ENCODE measurements around the gene KRTAP17-1. TPM values are rescaled to one million over a fixed set of nuclear protein-coding genes. Genes with fewer than 3 reads are reported as not detected.
A peak's percentile ranks its signal among the peaks of the same experiment; 100 is the strongest.

KRTAP17-1 gene
- total RNA-seq, 1 donor: not detected

GRCh38 chr17:41339571-41340172 lies 24.2 kb upstream of the KRTAP17-1 start:
- Histone ChIP-seq H3K79me2 (ENCODE audit: insufficient read depth, low read length) (no peaks in the 10 kb centered on the region), H3K4me2 (ENCODE audit: insufficient read depth, low read length) (no peak overlapping the region), H3K4me1 (ENCODE audit: insufficient read depth, low read length) (no peaks in the 10 kb centered on the region), H3K9me3 (ENCODE audit: low read depth, low read length) (peaks cover 1% of the 10 kb centered on the region), H2AFZ (ENCODE audit: low read length) (peak overlapping the region; percentile 60), H3K27ac (ENCODE audit: low read depth, low read length) (no peak overlapping the region), H3K36me3 (ENCODE audit: insufficient read depth, low read length) (no peaks in the 10 kb centered on the region), H3K27me3 (ENCODE audit: insufficient read depth, low read length) (no peaks in the 10 kb centered on the region), H4K20me1 (ENCODE audit: insufficient read depth, low read length) (no peaks in the 10 kb centered on the region), H3K4me3 (ENCODE audit: insufficient read depth, low read length) (no peak overlapping the region)
- TF ChIP-seq, protein P1, sequence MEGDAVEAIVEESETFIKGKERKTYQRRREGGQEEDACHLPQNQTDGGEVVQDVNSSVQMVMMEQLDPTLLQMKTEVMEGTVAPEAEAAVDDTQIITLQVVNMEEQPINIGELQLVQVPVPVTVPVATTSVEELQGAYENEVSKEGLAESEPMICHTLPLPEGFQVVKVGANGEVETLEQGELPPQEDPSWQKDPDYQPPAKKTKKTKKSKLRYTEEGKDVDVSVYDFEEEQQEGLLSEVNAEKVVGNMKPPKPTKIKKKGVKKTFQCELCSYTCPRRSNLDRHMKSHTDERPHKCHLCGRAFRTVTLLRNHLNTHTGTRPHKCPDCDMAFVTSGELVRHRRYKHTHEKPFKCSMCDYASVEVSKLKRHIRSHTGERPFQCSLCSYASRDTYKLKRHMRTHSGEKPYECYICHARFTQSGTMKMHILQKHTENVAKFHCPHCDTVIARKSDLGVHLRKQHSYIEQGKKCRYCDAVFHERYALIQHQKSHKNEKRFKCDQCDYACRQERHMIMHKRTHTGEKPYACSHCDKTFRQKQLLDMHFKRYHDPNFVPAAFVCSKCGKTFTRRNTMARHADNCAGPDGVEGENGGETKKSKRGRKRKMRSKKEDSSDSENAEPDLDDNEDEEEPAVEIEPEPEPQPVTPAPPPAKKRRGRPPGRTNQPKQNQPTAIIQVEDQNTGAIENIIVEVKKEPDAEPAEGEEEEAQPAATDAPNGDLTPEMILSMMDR (IDR thresholded peaks at IDR 0.05; ENCODE audit: extremely low read depth, low read depth, low read length): no peak
- DNase-seq (ENCODE audit: insufficient read length, low spot score, missing footprints): no peak

DNA sequence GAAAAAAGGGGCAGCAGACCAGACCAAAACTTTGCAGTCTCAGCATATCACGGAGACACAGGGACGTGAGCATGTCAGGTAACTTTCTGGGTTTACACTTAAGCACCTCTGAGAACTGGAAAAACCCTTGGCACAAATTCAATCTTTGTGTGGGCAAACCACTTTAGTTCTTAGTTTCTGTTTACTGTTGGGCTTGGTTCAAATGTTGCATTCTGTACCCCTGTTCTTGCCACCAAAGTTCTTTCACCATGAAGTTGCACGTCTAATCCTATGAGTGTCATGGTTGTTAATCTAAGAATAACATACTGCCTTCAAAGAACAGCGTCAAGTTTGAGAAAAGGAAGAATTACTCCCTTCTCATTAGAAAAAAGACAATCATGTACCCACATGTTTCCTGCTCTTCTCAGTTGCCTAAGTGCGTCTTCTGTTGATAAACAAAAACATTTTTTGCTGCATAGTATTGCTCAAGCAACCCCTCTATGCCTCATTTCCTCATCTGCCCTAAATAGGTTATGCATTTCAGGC lies 23.5 kb upstream of the KRTAP17-1 start:
- TF ChIP-seq, protein P1 (IDR thresholded peaks at IDR 0.05; ENCODE audit: extremely low read depth, low read depth, low read length): no peak
- no peaks in the 10 kb centered on the region for H3K36me3 ChIP-seq (ENCODE audit: insufficient read depth, low read length)
- H3K9me3 ChIP-seq (ENCODE audit: low read depth, low read length): peaks cover 1% of the 10 kb centered on the region
- H3K4me3 ChIP-seq (ENCODE audit: insufficient read depth, low read length): no peak overlapping the region
- no peak overlapping the region for H3K4me2 ChIP-seq (ENCODE audit: insufficient read depth, low read length)
- H3K27me3 ChIP-seq (ENCODE audit: insufficient read depth, low read length): no peaks in the 10 kb centered on the region
- no peaks in the 10 kb centered on the region for H3K79me2 ChIP-seq (ENCODE audit: insufficient read depth, low read length)
- no peak overlapping the region for H2AFZ ChIP-seq (ENCODE audit: low read length)
- H3K27ac ChIP-seq (ENCODE audit: low read depth, low read length): no peak overlapping the region
- no peak for DNase-seq (ENCODE audit: insufficient read length, low spot score, missing footprints)
- H4K20me1 ChIP-seq (ENCODE audit: insufficient read depth, low read length): no peaks in the 10 kb centered on the region
- no peaks in the 10 kb centered on the region for H3K4me1 ChIP-seq (ENCODE audit: insufficient read depth, low read length)

DNA sequence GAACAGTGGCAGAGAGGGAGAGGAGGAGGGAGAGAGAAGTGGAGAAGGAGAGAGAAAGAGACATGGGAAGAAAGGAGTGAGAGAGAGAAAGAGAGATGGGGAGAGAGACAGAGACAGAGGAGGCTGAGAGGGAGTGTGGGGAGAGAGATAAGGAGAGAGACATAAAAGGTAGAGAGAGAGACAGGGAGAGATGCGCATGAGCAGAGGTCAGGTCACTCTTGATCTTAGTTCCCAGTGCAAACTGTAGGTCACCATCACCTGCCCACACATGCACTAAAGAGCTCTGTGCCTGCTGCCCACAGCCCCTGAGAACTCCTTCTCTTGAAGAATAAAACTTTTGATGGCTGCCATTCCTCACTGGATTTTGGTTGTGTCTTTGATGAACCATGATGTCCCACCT lies 20.2 kb upstream of the KRTAP17-1 start:
- no peaks in the 10 kb centered on the region for H3K27me3 ChIP-seq (ENCODE audit: insufficient read depth, low read length)
- H3K36me3 ChIP-seq (ENCODE audit: insufficient read depth, low read length): no peaks in the 10 kb centered on the region
- no peak overlapping the region for H3K27ac ChIP-seq (ENCODE audit: low read depth, low read length)
- H3K9me3 ChIP-seq (ENCODE audit: low read depth, low read length): no peaks in the 10 kb centered on the region
- no peak overlapping the region for H3K4me2 ChIP-seq (ENCODE audit: insufficient read depth, low read length)
- no peaks in the 10 kb centered on the region for H4K20me1 ChIP-seq (ENCODE audit: insufficient read depth, low read length)
- no peak for DNase-seq (ENCODE audit: insufficient read length, low spot score, missing footprints)
- no peaks in the 10 kb centered on the region for H3K79me2 ChIP-seq (ENCODE audit: insufficient read depth, low read length)
- H2AFZ ChIP-seq (ENCODE audit: low read length): no peak overlapping the region
- TF ChIP-seq, protein P1 (IDR thresholded peaks at IDR 0.05; ENCODE audit: extremely low read depth, low read depth, low read length): no peak
- H3K4me3 ChIP-seq (ENCODE audit: insufficient read depth, low read length): no peak overlapping the region
- H3K4me1 ChIP-seq (ENCODE audit: insufficient read depth, low read length): no peaks in the 10 kb centered on the region

DNA sequence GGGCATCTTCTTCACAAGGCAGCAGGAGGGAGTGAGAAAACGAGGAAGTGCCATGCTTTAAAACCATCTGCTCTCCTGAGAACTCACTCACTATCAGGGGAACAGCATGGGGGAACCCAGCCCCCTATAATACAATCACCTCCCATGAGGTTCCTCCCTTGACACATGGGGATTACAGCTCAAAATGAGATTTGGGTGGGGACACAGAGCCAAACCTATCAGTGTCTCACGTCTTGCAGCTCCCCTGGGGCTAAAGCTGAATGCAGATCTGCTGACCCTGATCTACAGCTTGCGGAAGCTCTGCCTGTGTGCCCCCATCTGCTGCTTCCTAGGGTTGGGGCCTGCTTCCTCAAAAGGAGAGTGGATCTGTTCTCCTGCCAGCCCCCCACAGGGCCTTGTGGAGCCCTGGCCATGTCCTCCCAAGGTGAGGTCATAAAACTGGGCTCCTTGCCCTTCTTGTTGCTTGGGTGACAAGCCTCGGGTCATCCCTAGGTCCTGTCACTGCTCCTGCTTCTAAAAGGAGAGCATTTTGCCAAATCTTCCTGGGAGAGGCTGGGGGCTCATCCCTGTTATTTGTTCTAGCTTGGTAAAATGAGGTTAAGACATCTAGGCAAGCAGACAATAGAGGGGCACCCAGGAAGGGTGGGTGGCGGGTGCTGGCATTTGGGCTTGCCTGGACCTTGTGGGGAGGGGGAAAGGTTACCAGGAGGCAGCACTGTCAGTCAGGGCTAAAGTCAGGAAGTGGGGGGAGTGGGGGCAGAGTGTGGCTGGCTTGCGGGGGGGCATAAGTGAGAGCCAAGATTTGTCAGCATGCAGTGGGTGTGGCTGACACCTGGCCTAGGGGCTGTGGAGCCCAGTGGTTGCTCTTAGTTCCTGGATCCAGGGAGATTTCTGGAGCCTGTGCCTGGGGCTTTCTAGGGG lies 19.1 kb upstream of the KRTAP17-1 start:
- TF ChIP-seq, protein P1 (IDR thresholded peaks at IDR 0.05; ENCODE audit: extremely low read depth, low read depth, low read length): no peak
- Histone ChIP-seq H3K27ac (ENCODE audit: low read depth, low read length) (no peak overlapping the region), H3K4me1 (ENCODE audit: insufficient read depth, low read length) (no peaks in the 10 kb centered on the region), H2AFZ (ENCODE audit: low read length) (no peak overlapping the region), H3K4me3 (ENCODE audit: insufficient read depth, low read length) (no peak overlapping the region), H3K9me3 (ENCODE audit: low read depth, low read length) (no peaks in the 10 kb centered on the region), H3K79me2 (ENCODE audit: insufficient read depth, low read length) (no peaks in the 10 kb centered on the region), H3K36me3 (ENCODE audit: insufficient read depth, low read length) (no peaks in the 10 kb centered on the region), H3K4me2 (ENCODE audit: insufficient read depth, low read length) (no peak overlapping the region), H3K27me3 (ENCODE audit: insufficient read depth, low read length) (no peaks in the 10 kb centered on the region), H4K20me1 (ENCODE audit: insufficient read depth, low read length) (no peaks in the 10 kb centered on the region)
- DNase-seq (ENCODE audit: insufficient read length, low spot score, missing footprints): no peak
